H1 (cell line): Measurements from ENCODE around the gene DHRS7C. TPM values are rescaled to one million over a fixed set of nuclear protein-coding genes. Genes with fewer than 3 reads are reported as not detected.

Experiments used
- CTCF ChIA-PET: fragments of 300-600 bp; sonication (Branson Sonifier 250); formaldehyde crosslinking; loops from one replicate; lab custom pipeline; 2021; ENCODE audit not compliant: partially characterized antibody; lab: Charles Lee
- POLR2A ChIA-PET: fragments of 300-600 bp; sonication (Branson Sonifier 250); formaldehyde crosslinking; loops from one replicate; lab custom pipeline; 2021; ENCODE audit warnings: inconsistent platforms; ENCODE audit not compliant: partially characterized antibody; lab: Charles Lee
- DNase-seq, 2 experiments: peaks; one replicate each; pipeline versions ENCODE4 v3.0.0 to v3.0.0-alpha.2; 2010 to 2022; ENCODE audit warnings: low spot score in 2 of 2, low read depth in 1 of 2, mixed read lengths in 1 of 2
- FAIRE-seq: peaks from 2 replicates; lab custom pipeline; 2011; peaks lifted over from hg19 to GRCh38; lab: Jason Lieb, UNC
- H2AFZ ChIP-seq: 2 replicates; pipeline ENCODE4 v1.8.1; 2012; ENCODE audit warnings: low read length, inconsistent platforms
- H2AK5ac ChIP-seq: 2 replicates; pipeline ENCODE4 v1.6.1; 2013; ENCODE audit warnings: low read depth, low read length
- H2BK120ac ChIP-seq: replicated peaks from 2 replicates; pipeline ENCODE3; 2013; ENCODE audit warnings: low read depth, low read length, inconsistent platforms
- H2BK12ac ChIP-seq: 2 replicates; pipeline ENCODE4 v1.6.1; 2013; ENCODE audit warnings: low read depth, low read length
- H2BK15ac ChIP-seq: 2 replicates; pipeline ENCODE4 v1.6.1; 2013; ENCODE audit warnings: low read length
- H2BK20ac ChIP-seq: 2 replicates; pipeline ENCODE4 v1.6.1; 2013; ENCODE audit warnings: low read length
- H2BK5ac ChIP-seq: 2 replicates; pipeline ENCODE4 v1.6.1; 2013; ENCODE audit warnings: low read depth, low read length
- H3K14ac ChIP-seq: 2 replicates; pipeline ENCODE4 v1.6.1; 2013; ENCODE audit warnings: inconsistent platforms; ENCODE audit not compliant: insufficient read length
- H3K18ac ChIP-seq: 2 replicates; pipeline ENCODE4 v1.6.1; 2013; ENCODE audit warnings: low read length; ENCODE audit errors: extremely low read depth
- H3K23ac ChIP-seq: 2 replicates; pipeline ENCODE4 v1.6.1; 2013; ENCODE audit warnings: inconsistent platforms; ENCODE audit not compliant: insufficient read length
- H3K23me2 ChIP-seq: 2 replicates; pipeline ENCODE4 v1.6.1; 2013; ENCODE audit warnings: low read depth, low read length
- H3K27ac ChIP-seq: 2 replicates; pipeline ENCODE4 v1.6.1; 2011; ENCODE audit warnings: low read depth, low read length, inconsistent platforms
- H3K27me3 ChIP-seq, 4 experiments: replicated peaks in 1 of 4; 1 replicate in 1 of 4; 2 replicates in 3 of 4; pipeline versions ENCODE4 v1.6.1 to v1.8.1; 2011 to 2013; ENCODE audit warnings: low read length in 3 of 4, mild to moderate bottlenecking in 3 of 4, inconsistent platforms in 2 of 4, mixed read lengths in 2 of 4, moderate library complexity in 1 of 4; ENCODE audit not compliant: control insufficient read depth in 3 of 4, insufficient read depth in 3 of 4; ENCODE audit errors: extremely low read depth in 1 of 4
- H3K36me3 ChIP-seq, 4 experiments: 2 replicates each; pipeline versions ENCODE4 v1.6.1 to v1.8.1; 2011 to 2013; ENCODE audit warnings: mild to moderate bottlenecking in 4 of 4, low read length in 3 of 4, moderate library complexity in 2 of 4, control low read depth in 1 of 4, inconsistent platforms in 1 of 4; ENCODE audit not compliant: insufficient read depth in 4 of 4, control insufficient read depth in 2 of 4
- H3K4ac ChIP-seq: replicated peaks from 2 replicates; pipeline ENCODE3; 2013; ENCODE audit warnings: low read length, low read depth, mixed read lengths, inconsistent platforms; ENCODE audit not compliant: insufficient read length
- H3K4me1 ChIP-seq, 4 experiments: replicated peaks in 1 of 4; 1 replicate in 1 of 4; 2 replicates in 3 of 4; pipeline versions ENCODE4 v1.6.1 to v1.8.1; 2011 to 2013; ENCODE audit warnings: low read length in 3 of 4, inconsistent platforms in 2 of 4, mixed read lengths in 1 of 4; ENCODE audit not compliant: insufficient read depth in 4 of 4, control insufficient read depth in 3 of 4
- H3K4me2 ChIP-seq, 2 experiments: 2 replicates each; pipeline versions ENCODE4 v1.6.1 to v1.8.1; 2011 to 2013; ENCODE audit warnings: low read depth in 2 of 2, low read length in 2 of 2, control low read depth in 1 of 2, inconsistent platforms in 1 of 2, mild to moderate bottlenecking in 1 of 2; ENCODE audit not compliant: insufficient read depth in 1 of 2
- H3K4me3 ChIP-seq, 4 experiments: fragments of 200-600, 300-600 bp in 1 of 4; sonication (generic), shearing (Covaris generic), sonication (Bioruptor Twin) in 1 of 4; 2 replicates each; pipeline versions ENCODE4 v1.5.1 to v1.8.1; 2011 to 2016; ENCODE audit warnings: low read length in 4 of 4, low read depth in 3 of 4, control low read depth in 2 of 4, inconsistent platforms in 2 of 4, mild to moderate bottlenecking in 2 of 4, mixed read lengths in 1 of 4, moderate library complexity in 1 of 4; ENCODE audit not compliant: insufficient read depth in 2 of 4; ENCODE audit errors: extremely low read depth in 1 of 4
- H3K56ac ChIP-seq: replicated peaks from 2 replicates; pipeline ENCODE3; 2013; ENCODE audit warnings: low read depth, mild to moderate bottlenecking, mixed read lengths, low read length, inconsistent platforms; ENCODE audit not compliant: insufficient read length
- H3K79me1 ChIP-seq: 2 replicates; pipeline ENCODE4 v1.6.1; 2013; ENCODE audit warnings: low read depth, low read length, control low read depth
- H3K79me2 ChIP-seq, 2 experiments: 2 replicates each; pipeline versions ENCODE4 v1.6.1 to v1.8.1; 2012 to 2013; ENCODE audit warnings: low read length in 2 of 2, mild to moderate bottlenecking in 2 of 2, inconsistent platforms in 1 of 2; ENCODE audit not compliant: insufficient read depth in 2 of 2, control insufficient read depth in 1 of 2
- H3K9ac ChIP-seq, 4 experiments: replicated peaks in 1 of 4; 1 replicate in 1 of 4; 2 replicates in 3 of 4; pipeline versions ENCODE4 v1.6.1 to v1.8.1; 2011 to 2013; ENCODE audit warnings: low read depth in 3 of 4, low read length in 3 of 4, control low read depth in 2 of 4, mild to moderate bottlenecking in 2 of 4, moderate library complexity in 2 of 4, inconsistent platforms in 1 of 4; ENCODE audit errors: extremely low read depth in 1 of 4
- H3K9me3 ChIP-seq, 2 experiments: 2 replicates each; pipeline versions ENCODE4 v1.6.1 to v1.8.1; 2012 to 2013; ENCODE audit warnings: mild to moderate bottlenecking in 2 of 2, moderate library complexity in 2 of 2, control low read depth in 1 of 2, inconsistent platforms in 1 of 2, low read depth in 1 of 2, low read length in 1 of 2, mixed read lengths in 1 of 2; ENCODE audit not compliant: insufficient read depth in 2 of 2
- H4K20me1 ChIP-seq, 2 experiments: replicated peaks in 1 of 2; 2 replicates each; pipeline versions ENCODE3 to v1.8.1; 2011 to 2013; ENCODE audit warnings: inconsistent platforms in 2 of 2, low read length in 2 of 2, mild to moderate bottlenecking in 1 of 2; ENCODE audit not compliant: insufficient read depth in 2 of 2, control insufficient read depth in 1 of 2
- H4K5ac ChIP-seq: 2 replicates; pipeline ENCODE4 v1.6.1; 2013; ENCODE audit warnings: low read length, low read depth, mixed read lengths, inconsistent platforms; ENCODE audit not compliant: insufficient read length
- H4K8ac ChIP-seq: 2 replicates; pipeline ENCODE4 v1.8.0; 2013; ENCODE audit warnings: mild to moderate bottlenecking, moderate library complexity, low read length, inconsistent platforms; ENCODE audit not compliant: insufficient read depth; ENCODE audit errors: extremely low read depth
- H4K91ac ChIP-seq: replicated peaks from 2 replicates; pipeline ENCODE3; 2013; ENCODE audit warnings: low read length, mixed read lengths, inconsistent platforms; ENCODE audit not compliant: insufficient read length
- JUN ChIP-seq: IDR thresholded peaks from 2 replicates; pipeline ENCODE4 v1.6.1; 2011; ENCODE audit warnings: low read depth, mild to moderate bottlenecking, improper control_type of control experiment, low read length
- NRF1 ChIP-seq: IDR thresholded peaks from 2 replicates; pipeline ENCODE4 v1.6.1; 2011; ENCODE audit warnings: mild to moderate bottlenecking, low read depth, low read length, improper control_type of control experiment
- SIRT6 ChIP-seq: IDR thresholded peaks from one replicate; pipeline ENCODE4 v1.7.1; 2012; ENCODE audit warnings: low read length, inconsistent platforms
- WGBS, 2 experiments: shearing (Covaris generic) in 1 of 2; methylation state at CpG; one replicate each; pipeline versions ENCODE4 v1.1.6 to v1.1.7; 2013 to 2015; ENCODE audit warnings: low lambda C conversion rate in 2 of 2, mixed read lengths in 2 of 2, inconsistent platforms in 1 of 2, low coverage in 1 of 2, missing lambda C conversion rate in 1 of 2; ENCODE audit not compliant: insufficient replicate concordance in 2 of 2, insufficient coverage in 1 of 2, insufficient read length in 1 of 2; ENCODE audit errors: extremely low coverage in 1 of 2, missing lambda C conversion rate in 1 of 2; 5-methylcytosine and 5-hydroxymethylcytosine counted together
- polyA plus RNA-seq, 7 experiments: library from polyadenylated mRNA; depleted of rRNA in 3 of 7; stranded (reverse) in 5 of 7; unstranded in 2 of 7; fragments of >200 nt in 5 of 7; fragments of 200-250 nt in 2 of 7; gene quantifications; 1 replicate in 5 of 7; 2 replicates in 1 of 7; 4 replicates in 1 of 7; pipeline versions ENCODE4 v1.2.1 to v1.2.3, GENCODE V29; 2011 to 2013; ENCODE audit warnings: missing spikeins in 2 of 7, mixed read lengths in 2 of 7
- total RNA-seq: library from RNA; stranded (reverse); fragmentation: NEBNext Ultra II Directional; extraction: Animal tissue kit (Norgen Biotek cat#: 25700); gene quantifications from 2 replicates; pipeline ENCODE4 v1.2.1, GENCODE V29; 2021

The DHRS7C gene
- total and polyA plus RNA-seq, 2 of the 8 experiments (the other 6 are each of a cell fraction or from before 2014, with no cell fraction given), result not detected

DNA sequence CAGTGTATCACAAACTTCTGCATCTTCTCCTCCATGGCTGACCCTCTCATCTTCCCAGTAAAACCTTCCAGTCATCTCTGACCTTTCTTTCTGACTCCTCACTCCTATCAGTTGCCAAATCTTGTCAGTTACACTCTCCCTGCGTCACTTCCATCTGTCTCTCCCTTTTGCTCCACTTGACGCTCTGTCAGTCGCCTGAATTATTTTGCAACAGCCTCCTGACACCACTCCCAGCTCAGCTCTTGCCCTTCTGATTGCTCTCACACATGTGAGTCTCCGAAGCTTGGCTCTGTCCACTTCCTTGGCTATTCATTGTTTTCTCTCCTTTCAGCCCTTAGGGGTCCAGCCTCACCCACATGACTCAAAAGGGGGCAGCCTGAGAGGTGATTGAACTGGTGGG is 27.7 kb downstream of the DHRS7C start:
- Histone ChIP-seq H3K14ac (no peak overlapping the region), H3K23me2 (no peaks in the 10 kb centered on the region), H3K27me3 (no peaks in the 10 kb centered on the region), H2BK20ac (no peak overlapping the region), H3K4ac (no peak overlapping the region), H3K4me2 (no peak overlapping the region), H2BK15ac (peak overlapping the region; percentile 61; the same call in 1 of the 2 replicates), H2BK5ac (no peak overlapping the region), H3K36me3 (no peaks in the 10 kb centered on the region), H3K18ac (no peak overlapping the region), H2AK5ac (no peak overlapping the region), H3K4me3 (no peak overlapping the region), H3K79me2 (no peaks in the 10 kb centered on the region), H3K4me1 (no peaks in the 10 kb centered on the region), H3K79me1 (no peaks in the 10 kb centered on the region), H3K23ac (no peak overlapping the region), H2AFZ (no peak overlapping the region), H2BK120ac (no peak overlapping the region), H2BK12ac (no peak overlapping the region), H4K20me1 (no peaks in the 10 kb centered on the region), H3K27ac (no peak overlapping the region), H4K5ac (no peak overlapping the region), H3K56ac (no peak overlapping the region), H3K9me3 (no peaks in the 10 kb centered on the region), H4K91ac (no peak overlapping the region), H3K9ac (no peak overlapping the region), H4K8ac (no peak overlapping the region)
- TF ChIP-seq NRF1 (no peak), JUN (no peak), SIRT6 (no peak)
- no peak for FAIRE-seq
- ChIA-PET POLR2A (no interaction called here), CTCF (no interaction called here)
- DNase-seq, result no peak
- 77% methylated on average over 4 of the region's 4 CpGs; no CpG with 5 or more reads in 1 of the 2 experiments for WGBS, 2 experiments
